Endothelial cell of coronary artery (primary cell): ENCODE data around the gene ENPP4. TPM values are rescaled to one million over a fixed set of nuclear protein-coding genes. Genes with fewer than 3 reads are reported as not detected.

Experiments used
- total RNA-seq: library from RNA; depleted of rRNA; stranded (reverse); fragments of >200 nt; gene quantifications from 2 replicates; pipeline ENCODE4 v1.2.3, GENCODE V29; 2014

ENPP4 gene
- total RNA-seq, result 1.8 and 2.4 TPM in 2 replicates

GRCh38 chr6:46129629-46130511 lies at the start of gene ENPP4:
TSS of gene ENPP4 (plus strand) at chr6:46129989. CDS start at chr6:46139584, 9,595 bp downstream.

DNA sequence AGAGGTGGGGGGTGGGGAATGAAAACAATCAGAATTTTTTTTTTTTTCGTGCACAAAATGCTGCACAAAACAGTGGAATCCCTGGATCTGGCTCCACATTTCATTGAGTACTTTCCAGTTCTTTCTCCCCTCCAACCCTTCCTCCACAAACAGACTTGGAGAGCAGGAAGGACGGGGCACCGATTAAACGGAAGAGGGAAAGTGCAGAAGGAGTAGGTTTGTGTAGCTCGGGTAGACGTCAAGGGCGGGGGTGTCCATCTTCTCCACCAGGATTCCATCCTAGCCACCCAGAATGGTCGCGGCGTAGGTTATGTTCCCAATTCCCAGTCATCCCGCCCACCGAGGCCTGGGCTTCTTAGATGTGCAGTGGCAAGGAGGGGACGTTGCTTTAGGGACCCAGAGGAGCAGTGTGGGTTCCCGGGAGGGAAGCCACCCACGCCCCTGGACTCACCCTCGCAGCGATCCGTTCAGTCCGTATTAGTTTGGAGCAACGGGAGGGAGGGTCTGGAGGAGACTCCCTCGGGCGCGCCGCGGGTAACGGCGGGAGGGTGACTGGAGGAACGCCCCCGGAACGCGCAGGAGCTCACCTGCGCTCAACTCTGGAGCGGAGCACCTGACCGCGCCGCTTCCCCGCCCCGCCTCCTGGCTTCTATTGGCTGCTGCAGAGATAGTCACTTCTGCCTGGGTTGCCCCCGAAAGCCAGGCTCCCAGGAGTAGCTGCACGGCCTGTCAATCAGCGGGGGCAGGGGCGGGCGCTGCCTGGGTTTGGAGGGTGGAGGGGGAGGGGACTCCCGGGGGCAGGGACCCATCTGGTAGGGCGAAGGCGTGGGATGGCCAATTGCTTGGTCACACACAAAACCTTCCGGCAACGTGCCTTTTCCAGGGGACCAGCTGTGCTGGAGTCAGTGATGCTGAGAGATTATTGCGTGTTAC lies 40.8 kb downstream of the ENPP4 start, which contains the start of gene ENPP5:
TSS of gene ENPP5 (minus strand) at position 624 of the 933 bp plus-strand sequence. CDS start 2,718 bp downstream, outside the sequence.

Other genes starting within 250 kb of the ENPP4 start
- not detected in 2 replicates for gene CLIC5, start 114.1 kb upstream of the ENPP4 start, total RNA-seq
- gene ENPP5, start 41.0 kb downstream of the ENPP4 start, total RNA-seq, result not detected in 2 replicates